Measurements from ENCODE around the gene CCDC121.

Gene CCDC121

GRCh38 chr2:27655155-27655951, 26.5 kb upstream of the CCDC121 start:
- no peak overlapping the region; the same call in 1 of the 2 replicates for H3K27ac ChIP-seq (ENCODE audit: extremely low read depth, low read depth, low read length)
- TF ChIP-seq ZEB2 (tag by site-specific recombination; IDR thresholded peaks at IDR 0.05), result no peak
- no peak for TF ChIP-seq ZNF558 (tag by site-specific recombination; IDR thresholded peaks at IDR 0.05)
- no peak for TF ChIP-seq ZNF664 (tag by site-specific recombination; IDR thresholded peaks at IDR 0.05)
- TF ChIP-seq ZBTB8A (tag by site-specific recombination; IDR thresholded peaks at IDR 0.05), result no peak
- no peak for TF ChIP-seq ZNF114 (tag by site-specific recombination; IDR thresholded peaks at IDR 0.05)
- ChIA-PET CTCF (interaction anchor here (1.6 kb wide), 1 partner anchor 28 kb away, joined by 6 read pairs; no protein-coding TSS in a partner anchor), POLR2A (interaction anchor here (0.7 to 1.8 kb wide), 2 partner anchors 8 to 27 kb away, joined by 3 to 6 read pairs; partner anchors contain the start of genes CCDC121, GPN1, SLC4A1AP and SUPT7L)
- H3K4me1 ChIP-seq (ENCODE audit: control insufficient read depth, insufficient read depth, low read length), result no peaks in the 10 kb centered on the region
- H3K4me3 ChIP-seq (ENCODE audit: low read depth, low read length), result no peak overlapping the region
- no peaks in the 10 kb centered on the region for H3K9me3 ChIP-seq (ENCODE audit: control insufficient read depth, insufficient read depth, low read depth, low read length)
- peaks cover 75 to 98% of the 10 kb centered on the region in 2 experiments for H3K36me3 ChIP-seq (ENCODE audit: control insufficient read depth in 2 of 2, insufficient read depth in 1 of 2, low read length in 2 of 2)

DNA sequence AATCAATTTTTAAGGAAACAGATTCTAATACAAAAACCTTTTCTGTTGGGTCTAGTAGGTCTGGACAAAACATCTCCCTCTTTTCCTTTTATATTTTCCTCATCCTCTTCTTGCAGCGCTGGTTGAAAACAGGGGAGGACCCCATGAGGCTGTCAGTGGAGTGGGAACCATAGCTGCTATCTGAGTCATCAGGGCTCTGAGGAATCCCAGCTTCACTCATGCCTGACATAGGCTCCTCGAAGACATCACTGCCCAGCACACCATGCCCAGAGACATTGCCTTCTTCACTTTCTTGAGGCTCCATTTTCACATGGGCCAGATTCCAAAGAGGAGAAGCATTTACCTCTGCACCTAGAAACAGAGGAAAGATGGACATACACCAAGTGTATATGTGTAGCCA, 24.6 kb upstream of the CCDC121 start:
- H3K9me3 ChIP-seq (ENCODE audit: control insufficient read depth, insufficient read depth, low read depth, low read length), result no peaks in the 10 kb centered on the region
- POLR2A ChIA-PET, result no interaction called here
- H3K4me1 ChIP-seq (ENCODE audit: control insufficient read depth, insufficient read depth, low read length), result no peaks in the 10 kb centered on the region
- H3K4me3 ChIP-seq (ENCODE audit: low read depth, low read length), result no peak overlapping the region
- TF ChIP-seq BCL11A (tag by site-specific recombination; IDR thresholded peaks at IDR 0.05; ENCODE audit: low read depth), result no peak
- CTCF ChIA-PET, result interaction anchor here (0.5 kb wide), 1 partner anchor 350 kb away, joined by 3 read pairs; no protein-coding TSS in a partner anchor
- no peak overlapping the region for H3K27ac ChIP-seq (ENCODE audit: extremely low read depth, low read depth, low read length)
- peaks cover 80 to 96% of the 10 kb centered on the region in 2 experiments for H3K36me3 ChIP-seq (ENCODE audit: control insufficient read depth in 2 of 2, insufficient read depth in 1 of 2, low read length in 2 of 2)

GRCh38 chr2:27652790-27653189, 24.0 kb upstream of the CCDC121 start:
- H3K4me3 ChIP-seq (ENCODE audit: low read depth, low read length), result no peak overlapping the region
- ChIA-PET CTCF (no interaction called here), POLR2A (no interaction called here)
- H3K36me3 ChIP-seq (ENCODE audit: control insufficient read depth in 2 of 2, insufficient read depth in 1 of 2, low read length in 2 of 2), result peaks cover 81 to 96% of the 10 kb centered on the region in 2 experiments
- no peaks in the 10 kb centered on the region for H3K9me3 ChIP-seq (ENCODE audit: control insufficient read depth, insufficient read depth, low read depth, low read length)
- no peak overlapping the region for H3K27ac ChIP-seq (ENCODE audit: extremely low read depth, low read depth, low read length)
- TF ChIP-seq ZNF626 (tag by site-specific recombination; IDR thresholded peaks at IDR 0.05) (no peak), ZNF426 (tag by site-specific recombination; IDR thresholded peaks at IDR 0.05) (no peak), ZBTB49 (tag by site-specific recombination; IDR thresholded peaks at IDR 0.05; ENCODE audit: low read depth) (no peak), ZNF596 (tag by site-specific recombination; IDR thresholded peaks at IDR 0.05) (no peak), ZNF621 (tag by site-specific recombination; IDR thresholded peaks at IDR 0.05) (no peak), ZNF610 (tag by site-specific recombination; IDR thresholded peaks at IDR 0.05; ENCODE audit: borderline replicate concordance) (no peak)
- TF ChIP-seq, protein P1, sequence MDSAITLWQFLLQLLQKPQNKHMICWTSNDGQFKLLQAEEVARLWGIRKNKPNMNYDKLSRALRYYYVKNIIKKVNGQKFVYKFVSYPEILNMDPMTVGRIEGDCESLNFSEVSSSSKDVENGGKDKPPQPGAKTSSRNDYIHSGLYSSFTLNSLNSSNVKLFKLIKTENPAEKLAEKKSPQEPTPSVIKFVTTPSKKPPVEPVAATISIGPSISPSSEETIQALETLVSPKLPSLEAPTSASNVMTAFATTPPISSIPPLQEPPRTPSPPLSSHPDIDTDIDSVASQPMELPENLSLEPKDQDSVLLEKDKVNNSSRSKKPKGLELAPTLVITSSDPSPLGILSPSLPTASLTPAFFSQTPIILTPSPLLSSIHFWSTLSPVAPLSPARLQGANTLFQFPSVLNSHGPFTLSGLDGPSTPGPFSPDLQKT (IDR thresholded peaks at IDR 0.05; ENCODE audit: borderline replicate concordance, low read depth, low read length), result no peak
- TF ChIP-seq, protein P2, sequence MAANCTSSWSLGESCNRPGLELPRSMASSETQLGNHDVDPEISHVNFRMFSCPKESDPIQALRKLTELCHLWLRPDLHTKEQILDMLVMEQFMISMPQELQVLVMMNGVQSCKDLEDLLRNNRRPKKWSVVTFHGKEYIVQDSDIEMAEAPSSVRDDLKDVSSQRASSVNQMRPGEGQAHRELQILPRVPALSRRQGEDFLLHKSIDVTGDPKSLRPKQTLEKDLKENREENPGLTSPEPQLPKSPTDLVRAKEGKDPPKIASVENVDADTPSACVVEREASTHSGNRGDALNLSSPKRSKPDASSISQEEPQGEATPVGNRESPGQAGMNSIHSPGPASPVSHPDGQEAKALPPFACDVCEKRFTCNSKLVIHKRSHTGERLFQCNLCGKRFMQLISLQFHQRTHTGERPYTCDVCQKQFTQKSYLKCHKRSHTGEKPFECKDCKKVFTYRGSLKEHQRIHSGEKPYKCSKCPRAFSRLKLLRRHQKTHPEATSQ (tag by site-specific recombination; IDR thresholded peaks at IDR 0.05), result no peak
- H3K4me1 ChIP-seq (ENCODE audit: control insufficient read depth, insufficient read depth, low read length), result no peaks in the 10 kb centered on the region
